SU-DHL-6 (cell line): Measurements from ENCODE around the gene IFRD2.
"Not testable (repeated sequence)": the region's sequence is repeated elsewhere in the genome, so short reads cannot be mapped to it uniquely, and the experiment has no call there.

ENCODE experiments used
- H2AFZ ChIP-seq: fragments of 200-600 bp; sonication (generic); 2 replicates; pipeline ENCODE4 v1.6.1; 2014; ENCODE audit warnings: low read depth, mild to moderate bottlenecking, moderate library complexity, mixed read lengths, antibody characterized with exemption, low read length; ENCODE audit not compliant: severe bottlenecking
- H3F3A ChIP-seq: fragments of 200-600 bp; shearing (Covaris generic); 2 replicates; pipeline ENCODE4 v1.6.0; 2016; ENCODE audit warnings: antibody characterized with exemption, mild to moderate bottlenecking; ENCODE audit not compliant: insufficient read depth
- H3K27ac ChIP-seq: fragments of 200-600 bp; sonication (generic); 2 replicates; pipeline ENCODE4 v1.5.1; 2016; ENCODE audit warnings: low read depth, mild to moderate bottlenecking, low read length, moderate library complexity, mixed read lengths
- H3K27me3 ChIP-seq: fragments of 200-600 bp; sonication (generic), shearing (Covaris generic); 2 replicates; pipeline ENCODE4 v1.6.0; 2014; ENCODE audit warnings: mild to moderate bottlenecking, low read length
- H3K36me3 ChIP-seq: fragments of 200-600 bp; sonication (generic); 2 replicates; pipeline ENCODE4 v1.6.1; 2014; ENCODE audit warnings: mild to moderate bottlenecking, low read length, mixed read lengths
- H3K4me2 ChIP-seq: fragments of 300-600, 200-600 bp; shearing (Covaris generic), sonication (generic); 2 replicates; pipeline ENCODE4 v1.6.0; 2014; ENCODE audit warnings: low read length, low read depth, mild to moderate bottlenecking; ENCODE audit not compliant: poor library complexity, severe bottlenecking
- H3K4me3 ChIP-seq: fragments of 200-600 bp; sonication (generic); 2 replicates; pipeline ENCODE4 v1.5.1; 2014; ENCODE audit warnings: antibody characterized with exemption, low read length, mild to moderate bottlenecking, mixed read lengths; ENCODE audit not compliant: insufficient read depth, poor library complexity, severe bottlenecking
- H3K79me2 ChIP-seq: fragments of 200-600 bp; sonication (generic); 2 replicates; pipeline ENCODE4 v1.6.1; 2014; ENCODE audit warnings: mild to moderate bottlenecking, low read length, moderate library complexity; ENCODE audit not compliant: insufficient read depth
- H3K9ac ChIP-seq: fragments of 200-600 bp; sonication (generic); 2 replicates; pipeline ENCODE4 v1.7.0; 2014; ENCODE audit warnings: mild to moderate bottlenecking, low read length
- H3K9me2 ChIP-seq: fragments of 200-600 bp; sonication (generic); replicated peaks from 2 replicates; pipeline ENCODE4 v1.6.1; 2014; ENCODE audit warnings: low read length; ENCODE audit not compliant: insufficient read depth
- H3K9me3 ChIP-seq: fragments of 200-600 bp; sonication (generic); 2 replicates; pipeline ENCODE4 v1.6.1; 2014; ENCODE audit warnings: low read length, mixed read lengths; ENCODE audit not compliant: insufficient read depth
- H4K20me1 ChIP-seq: fragments of 200-600 bp; sonication (generic); 2 replicates; pipeline ENCODE4 v1.6.1; 2014; ENCODE audit warnings: low read depth, mild to moderate bottlenecking, antibody characterized with exemption, low read length, moderate library complexity, mixed read lengths
- CTCF ChIP-seq: fragments of 200-600 bp; sonication (generic); IDR thresholded peaks from one replicate; pipeline ENCODE4 v1.5.1; 2017; ENCODE audit warnings: antibody characterized with exemption, mild to moderate bottlenecking, low read length, moderate library complexity; ENCODE audit not compliant: insufficient read depth, poor library complexity, severe bottlenecking
- EZH2phosphoT487 ChIP-seq: fragments of 200-600 bp; sonication (generic), shearing (Covaris generic); conservative IDR thresholded peaks from 2 replicates; pipeline ENCODE4 v1.6.1; 2018; ENCODE audit warnings: mild to moderate bottlenecking, antibody characterized with exemption, low read length, moderate library complexity, mixed read lengths

IFRD2 gene

GRCh38 chr3:50273689-50274065 lies 18.6 kb downstream of the IFRD2 start:
- Histone ChIP-seq H3K36me3 (no peaks in the 10 kb centered on the region), H3K4me2 (no peak overlapping the region), H4K20me1 (no peaks in the 10 kb centered on the region)

GRCh38 chr3:50272911-50273688 lies 19.1 kb downstream of the IFRD2 start:
- Histone ChIP-seq H3K4me2 (peak overlapping the region; percentile 45), H3K79me2 (no peaks in the 10 kb centered on the region), H3K9me3 (no peaks in the 10 kb centered on the region), H3K27ac (no peak overlapping the region), H2AFZ (no peak overlapping the region), H3K4me3 (no peak overlapping the region), H3K27me3 (no peaks in the 10 kb centered on the region), H3K9ac (no peak overlapping the region), H3K36me3 (no peaks in the 10 kb centered on the region), H4K20me1 (no peaks in the 10 kb centered on the region), H3F3A (no peaks in the 10 kb centered on the region), H3K9me2 (no peaks in the 10 kb centered on the region)
- TF ChIP-seq EZH2phosphoT487 = no peak
- TF ChIP-seq CTCF = peak; percentile 96

More at GRCh38 chr3:50273689-50274065, 18.6 kb downstream of the IFRD2 start:
- no peak overlapping the region for H3K27ac ChIP-seq
- no peaks in the 10 kb centered on the region for H3K27me3 ChIP-seq
- no peak overlapping the region for H2AFZ ChIP-seq
- TF ChIP-seq CTCF (no peak), EZH2phosphoT487 (no peak)
- H3K4me3 ChIP-seq = no peak overlapping the region
- no peak overlapping the region for H3K9ac ChIP-seq
- H3F3A ChIP-seq = no peaks in the 10 kb centered on the region
- H3K79me2 ChIP-seq = no peaks in the 10 kb centered on the region
- H3K9me2 ChIP-seq = no peaks in the 10 kb centered on the region
- H3K9me3 ChIP-seq = no peaks in the 10 kb centered on the region

GRCh38 chr3:50272538-50272910 lies 19.7 kb downstream of the IFRD2 start:
- not testable (repeated sequence) for H3K4me3 ChIP-seq, H3K9me2 ChIP-seq, H3K9me3 ChIP-seq, H3K79me2 ChIP-seq, H4K20me1 ChIP-seq, H3K9ac ChIP-seq, H3K27ac ChIP-seq, H2AFZ ChIP-seq, H3K36me3 ChIP-seq, H3F3A ChIP-seq, H3K27me3 ChIP-seq
- H3K4me2 ChIP-seq = peak overlapping the region; percentile 45

- no peak overlapping the region for H3K9ac ChIP-seq
- no peaks in the 10 kb centered on the region for H3K27me3 ChIP-seq
- no peaks in the 10 kb centered on the region for H3K9me3 ChIP-seq
- H3K4me2 ChIP-seq = no peak overlapping the region
- no peaks in the 10 kb centered on the region for H3K79me2 ChIP-seq
- no peak overlapping the region for H3K27ac ChIP-seq
- H3F3A ChIP-seq = no peaks in the 10 kb centered on the region
- no peaks in the 10 kb centered on the region for H3K36me3 ChIP-seq
- H3K4me3 ChIP-seq = no peak overlapping the region
- H2AFZ ChIP-seq = no peak overlapping the region
- H4K20me1 ChIP-seq = no peaks in the 10 kb centered on the region
- H3K9me2 ChIP-seq = no peaks in the 10 kb centered on the region
- TF ChIP-seq CTCF (no peak), EZH2phosphoT487 (no peak)
These were observed 20.8 kb downstream of the IFRD2 start for GRCh38 chr3:50271314-50271936.
